HTR-8/SVneo (cell line): Measurements from ENCODE around the gene SPRR3.

Experiments used
- DNase-seq: peaks from one replicate; pipeline ENCODE4 v3.0.0; 2011; ENCODE audit warnings: low spot score, mixed read lengths; ENCODE audit not compliant: insufficient read length
- FAIRE-seq: peaks from 2 replicates; lab custom pipeline; 2011; peaks lifted over from hg19 to GRCh38; lab: Jason Lieb, UNC

SPRR3 gene

GRCh38 chr1:153035211-153035610, 33.7 kb downstream of the SPRR3 start:
- DNase-seq (no peak), FAIRE-seq (no peak)

DNA sequence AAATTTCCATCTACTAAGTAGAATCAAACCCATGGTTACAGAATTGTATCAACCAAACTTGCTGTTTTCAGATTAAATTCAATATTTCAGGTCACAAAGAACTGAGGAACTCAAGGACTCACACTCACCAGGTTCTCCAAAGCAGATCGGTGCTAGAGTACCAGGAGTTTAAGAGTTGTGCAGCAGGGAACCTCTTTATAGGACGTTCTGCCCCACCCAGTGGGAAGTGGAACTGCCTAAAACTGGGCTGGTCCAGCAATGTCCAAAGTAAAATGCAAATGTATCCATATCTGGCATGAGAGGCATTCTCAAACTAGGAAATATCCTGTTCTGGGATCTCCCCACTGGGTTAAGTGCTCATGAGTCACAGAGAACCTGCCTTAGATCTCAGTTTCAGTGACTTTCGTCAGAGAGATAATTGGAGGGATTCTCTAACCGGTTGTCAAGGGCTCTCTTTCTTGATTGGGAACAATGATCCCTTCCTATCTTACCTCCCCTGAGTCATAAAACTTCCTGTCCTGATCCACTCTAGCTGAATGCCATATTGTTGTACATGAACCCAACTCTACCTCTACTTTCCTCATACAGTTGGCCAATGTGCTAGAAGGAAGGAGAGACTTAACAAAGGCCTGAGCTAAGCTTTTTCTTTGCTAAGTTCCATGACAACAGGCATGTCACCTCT, 39.5 kb downstream of the SPRR3 start, which contains the start of gene SPRR2D:
SPRR2D (minus strand) TSS at position 171 of the 682 bp plus-strand sequence. CDS start 774 bp downstream, outside the sequence.
- no peak for FAIRE-seq

GRCh38 chr1:153049211-153049610, 47.7 kb downstream of the SPRR3 start:
- FAIRE-seq (no peak), DNase-seq (no peak)

More for the DNA sequence above, 39.5 kb downstream of the SPRR3 start, which contains the start of gene SPRR2D:
- DNase-seq: no peak
